Vagina (tissue), 2 donors: Measurements from ENCODE around the gene CCSER1. TPM values are rescaled to one million over a fixed set of nuclear protein-coding genes. Genes with fewer than 3 reads are reported as not detected.

Experiments used
- DNase-seq, 2 donors: peaks; one replicate each; pipeline ENCODE4 v3.0.0-alpha.2; 2017; ENCODE audit errors: extremely low spot score in 2 of 2
- H3K27ac ChIP-seq: fragments of 200-600 bp; sonication (generic); one replicate; pipeline ENCODE4 v1.5.1; 2019
- H3K27me3 ChIP-seq: fragments of 200-600 bp; sonication (generic); one replicate; pipeline ENCODE4 v1.5.1; 2019
- H3K36me3 ChIP-seq, 2 donors: fragments of 200-600 bp; sonication (generic); one replicate each; pipeline ENCODE4 v1.5.1; 2017 to 2019
- H3K4me1 ChIP-seq: fragments of 200-600 bp; sonication (generic); one replicate; pipeline ENCODE4 v1.5.1; 2019
- H3K4me3 ChIP-seq, 2 donors: fragments of 200-600 bp; sonication (generic); 1 replicate in 1 of 2; 2 replicates in 1 of 2; pipeline ENCODE4 v1.5.1; 2016 to 2019
- H3K9me3 ChIP-seq: fragments of 200-600 bp; sonication (generic); one replicate; pipeline ENCODE4 v1.5.1; 2019
- CTCF ChIP-seq, 3 experiments: fragments of 450-650 bp in 2 of 3; fragments of 200-600 bp in 1 of 3; sonication (generic) in 1 of 3; IDR thresholded peaks; one replicate each; pipeline ENCODE4 v1.5.1; 2017 to 2019; ENCODE audit warnings: antibody characterized with exemption in 3 of 3, mild to moderate bottlenecking in 2 of 3, moderate library complexity in 2 of 3
- POLR2A ChIP-seq, 2 donors: fragments of 450-650 bp; IDR thresholded peaks; one replicate each; pipeline ENCODE4 v1.6.1; 2017; ENCODE audit warnings: antibody characterized with exemption in 2 of 2, mild to moderate bottlenecking in 2 of 2, moderate library complexity in 2 of 2
- POLR2AphosphoS5 ChIP-seq, 2 donors: sonication (generic); formaldehyde crosslinking; IDR thresholded peaks; one replicate each; pipeline ENCODE4 v1.9.0; 2017; ENCODE audit warnings: antibody characterized with exemption in 2 of 2, mild to moderate bottlenecking in 2 of 2, low read depth in 1 of 2; ENCODE audit not compliant: insufficient read depth in 1 of 2
- intact Hi-C: fragments of 100-400 bp; cut with DNase I; formaldehyde crosslinking; loops from one replicate; pipeline ENCODE4 v1.15.1; 2023
- total RNA-seq: library from RNA; depleted of rRNA; stranded (reverse); fragments of >200 nt; gene quantifications from one replicate; pipeline ENCODE4 v1.2.3, GENCODE V29; 2016

Gene CCSER1
- total RNA-seq, 1 donor from 2014 or later = 8.1 TPM

- Histone ChIP-seq H3K9me3 (no peaks in the 10 kb centered on the region), H3K4me3 (no peak overlapping the region), H3K27me3 (no peaks in the 10 kb centered on the region), H3K27ac (no peak overlapping the region), H3K36me3 (no peaks in the 10 kb centered on the region), H3K4me1 (no peaks in the 10 kb centered on the region)
- intact Hi-C loops = no loop called here
- no peak for DNase-seq
- no peak for TF ChIP-seq CTCF (IDR thresholded peaks at IDR 0.05)
- TF ChIP-seq POLR2AphosphoS5 (IDR thresholded peaks at IDR 0.05; ENCODE audit: insufficient read depth in 1 of 2, low read depth in 1 of 2) = no peak
- no peak for TF ChIP-seq POLR2A (IDR thresholded peaks at IDR 0.05)
Measured at GRCh38 chr4:90159193-90159592, 32.0 kb downstream of the CCSER1 start.

GRCh38 chr4:90160044-90160443 is 32.9 kb downstream of the CCSER1 start:
- DNase-seq = no peak
- Histone ChIP-seq H3K9me3 (no peaks in the 10 kb centered on the region), H3K4me1 (no peaks in the 10 kb centered on the region), H3K4me3 (no peak overlapping the region), H3K36me3 (no peaks in the 10 kb centered on the region), H3K27me3 (no peaks in the 10 kb centered on the region), H3K27ac (no peak overlapping the region)
- no peak for TF ChIP-seq POLR2AphosphoS5 (IDR thresholded peaks at IDR 0.05; ENCODE audit: insufficient read depth in 1 of 2, low read depth in 1 of 2)
- no peak for TF ChIP-seq POLR2A (IDR thresholded peaks at IDR 0.05)
- no peak for TF ChIP-seq CTCF (IDR thresholded peaks at IDR 0.05)
- intact Hi-C loops = no loop called here

- no peaks in the 10 kb centered on the region for H3K36me3 ChIP-seq
- no peak overlapping the region for H3K27ac ChIP-seq
- no peak overlapping the region for H3K4me3 ChIP-seq
- H3K4me1 ChIP-seq = no peaks in the 10 kb centered on the region
- intact Hi-C loops = no loop called here
- no peaks in the 10 kb centered on the region for H3K27me3 ChIP-seq
- no peak for DNase-seq
- H3K9me3 ChIP-seq = no peaks in the 10 kb centered on the region
- TF ChIP-seq POLR2AphosphoS5 (IDR thresholded peaks at IDR 0.05; ENCODE audit: insufficient read depth in 1 of 2, low read depth in 1 of 2) (no peak), CTCF (IDR thresholded peaks at IDR 0.05) (no peak), POLR2A (IDR thresholded peaks at IDR 0.05) (no peak)
Measured at GRCh38 chr4:90162566-90162965, 35.4 kb downstream of the CCSER1 start.

- Histone ChIP-seq H3K4me3 (no peak overlapping the region), H3K9me3 (no peaks in the 10 kb centered on the region), H3K27ac (no peak overlapping the region), H3K36me3 (no peaks in the 10 kb centered on the region), H3K4me1 (no peaks in the 10 kb centered on the region), H3K27me3 (no peaks in the 10 kb centered on the region)
- no peak for TF ChIP-seq CTCF (IDR thresholded peaks at IDR 0.05)
- TF ChIP-seq POLR2A (IDR thresholded peaks at IDR 0.05) = no peak
- TF ChIP-seq POLR2AphosphoS5 (IDR thresholded peaks at IDR 0.05; ENCODE audit: insufficient read depth in 1 of 2, low read depth in 1 of 2) = no peak
- DNase-seq = no peak
- intact Hi-C loops = no loop called here
Measured at GRCh38 chr4:90163872-90164271, 36.7 kb downstream of the CCSER1 start.

GRCh38 chr4:90165883-90166282 is 38.7 kb downstream of the CCSER1 start:
- no peak for DNase-seq
- Histone ChIP-seq H3K4me1 (no peaks in the 10 kb centered on the region), H3K36me3 (no peaks in the 10 kb centered on the region), H3K27me3 (no peaks in the 10 kb centered on the region), H3K4me3 (no peak overlapping the region), H3K9me3 (no peaks in the 10 kb centered on the region), H3K27ac (no peak overlapping the region)
- intact Hi-C loops = no loop called here
- TF ChIP-seq CTCF (IDR thresholded peaks at IDR 0.05) = no peak
- no peak for TF ChIP-seq POLR2A (IDR thresholded peaks at IDR 0.05)
- TF ChIP-seq POLR2AphosphoS5 (IDR thresholded peaks at IDR 0.05; ENCODE audit: insufficient read depth in 1 of 2, low read depth in 1 of 2) = no peak
